Measurements from ENCODE around the gene SHROOM3. TPM values are rescaled to one million over a fixed set of nuclear protein-coding genes. Genes with fewer than 3 reads are reported as not detected.
"Not testable (repeated sequence)": the region's sequence is repeated elsewhere in the genome, so short reads cannot be mapped to it uniquely, and the experiment has no call there.

Gene SHROOM3
- polyA plus RNA-seq, 1 donor = 34.3 TPM

DNA sequence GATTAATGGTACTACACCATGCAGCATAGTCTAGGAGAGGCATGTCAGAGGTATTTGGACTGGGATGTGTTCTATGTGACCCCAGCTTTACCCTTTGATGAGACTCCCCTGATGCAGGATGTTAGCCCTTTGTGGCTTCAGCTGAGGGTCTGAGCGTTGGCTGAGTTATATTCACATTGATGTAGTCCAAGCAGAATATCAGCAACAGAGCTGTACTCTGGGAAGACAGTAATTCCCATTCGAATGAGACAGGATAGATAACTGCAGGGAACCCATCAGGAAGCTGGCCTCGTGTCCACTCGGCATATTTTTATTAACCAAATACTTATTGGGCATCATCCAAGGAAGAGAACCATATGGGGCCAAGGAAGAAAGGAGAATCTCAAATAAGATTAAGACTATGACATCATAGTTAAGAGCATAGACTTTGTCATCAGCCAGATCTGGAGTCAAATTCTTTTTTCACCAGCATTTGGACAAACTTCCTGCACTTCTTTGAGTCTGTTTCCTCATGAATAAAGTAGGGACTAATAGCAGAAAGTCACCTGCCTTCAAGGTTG, 264.8 kb downstream of the SHROOM3 start:
- DNase-seq = no peak

DNA sequence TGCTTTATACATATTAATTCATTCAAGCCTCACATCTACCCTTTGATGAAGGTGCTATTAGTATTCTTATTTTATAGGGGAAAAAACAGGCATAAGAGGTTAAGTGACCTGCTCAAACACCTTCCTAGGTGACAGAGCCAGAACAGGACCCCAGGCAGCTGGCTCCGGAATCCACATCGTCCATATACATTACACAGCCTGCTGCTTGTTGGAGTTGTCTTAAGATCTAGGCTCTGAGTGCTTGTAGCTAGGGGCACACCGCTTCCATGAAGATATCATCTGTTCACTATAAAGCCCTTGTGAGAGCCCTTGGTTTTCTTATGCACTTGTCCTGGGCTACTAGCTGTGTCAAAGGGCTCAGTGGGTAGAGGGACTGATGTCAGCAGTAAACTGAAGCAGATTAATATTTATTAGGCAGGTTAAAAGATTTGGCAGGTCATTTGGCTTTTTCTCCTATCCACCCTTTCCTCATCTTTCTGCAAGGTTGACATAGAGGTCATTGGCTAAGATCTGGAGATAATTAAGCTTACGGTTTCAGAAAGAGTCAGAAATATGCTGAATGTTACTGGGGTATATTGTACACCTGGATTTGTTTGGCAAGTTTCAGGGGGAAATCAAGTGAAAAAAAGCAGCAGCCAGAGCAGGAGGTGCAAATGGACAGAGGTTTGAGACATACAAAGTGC, 267.6 kb downstream of the SHROOM3 start:
- DNase-seq = no peak

DNA sequence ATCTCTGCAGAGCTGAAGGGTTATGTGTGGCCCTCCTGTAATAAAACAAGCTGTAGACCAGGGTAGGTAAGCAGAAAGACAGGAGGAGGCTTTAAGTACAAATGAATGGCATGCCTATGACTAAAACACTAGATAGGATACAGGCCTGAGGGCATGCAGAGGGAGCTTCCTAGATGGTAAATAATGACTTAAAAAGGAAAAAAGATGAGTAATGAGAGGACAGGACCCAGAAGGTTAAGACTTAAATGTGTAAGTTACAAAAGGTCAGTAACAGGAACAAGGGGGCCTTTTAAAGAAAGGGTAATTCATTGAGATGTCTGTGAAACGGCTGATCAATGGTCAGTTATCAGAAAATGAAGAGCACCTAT, 268.1 kb downstream of the SHROOM3 start:
- no peak for DNase-seq

- DNase-seq = no peak
These were observed 268.6 kb downstream of the SHROOM3 start for GRCh38 chr4:76703676-76704075.

GRCh38 chr4:76704133-76704881, 269.3 kb downstream of the SHROOM3 start:
- DNase-seq = no peak

DNA sequence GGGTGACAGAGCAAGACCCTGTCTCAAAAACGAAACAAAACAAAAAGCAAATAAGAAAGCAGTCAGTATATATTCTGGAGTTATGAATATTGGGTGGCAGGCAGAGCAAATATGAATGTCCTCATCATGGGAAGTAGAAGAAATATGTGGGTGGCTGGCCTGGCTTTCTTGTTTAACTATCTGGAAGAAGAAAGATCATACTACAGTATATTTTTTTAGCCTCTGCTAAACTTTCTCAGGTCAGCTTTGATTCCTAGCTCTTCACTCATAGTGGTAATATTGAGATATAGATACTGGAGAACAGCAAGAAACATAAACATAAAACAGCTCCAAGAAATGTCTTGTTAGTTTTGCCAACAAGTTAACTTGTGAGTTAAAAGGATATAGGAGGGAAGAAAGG, 270.4 kb downstream of the SHROOM3 start:
- DNase-seq = no peak

DNA sequence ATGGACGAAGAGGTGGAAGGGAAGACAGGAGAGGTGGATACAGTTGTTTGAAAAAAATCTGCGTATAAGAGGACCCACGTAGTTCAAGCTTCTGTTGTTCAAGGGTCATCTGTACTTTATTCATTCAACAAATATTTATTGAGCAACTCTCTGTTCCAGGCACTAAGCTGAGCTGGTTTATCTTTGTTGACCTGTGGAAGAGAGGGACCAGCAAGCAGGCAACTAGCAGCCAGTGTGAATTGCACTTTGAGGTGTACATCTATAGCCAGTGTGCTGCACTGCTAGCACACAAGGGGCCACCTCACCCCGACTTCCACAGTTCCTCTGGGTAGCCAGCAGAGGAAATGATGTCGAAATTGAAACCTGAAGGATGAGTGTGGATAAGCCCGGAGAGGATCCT, 271.6 kb downstream of the SHROOM3 start:
- no peak for DNase-seq

GRCh38 chr4:76708971-76709771, 274.1 kb downstream of the SHROOM3 start:
- DNase-seq = peak; percentile 53

DNA sequence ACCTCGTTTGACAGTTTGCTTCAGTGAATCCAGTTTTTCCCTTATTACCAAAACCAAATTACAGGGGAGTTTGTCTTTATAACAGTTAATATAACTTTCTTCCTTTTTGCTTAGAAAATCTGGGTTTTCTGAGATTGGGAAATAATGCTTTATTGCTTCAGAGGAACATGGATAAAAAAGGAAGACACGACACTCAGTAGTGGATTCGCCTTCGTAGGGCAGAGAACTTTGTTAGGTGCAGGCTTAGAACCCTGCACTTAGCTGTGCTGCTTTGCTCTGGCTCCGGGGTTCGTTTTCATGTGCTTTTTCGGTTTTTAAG, 274.7 kb downstream of the SHROOM3 start:
- no peak for DNase-seq

DNA sequence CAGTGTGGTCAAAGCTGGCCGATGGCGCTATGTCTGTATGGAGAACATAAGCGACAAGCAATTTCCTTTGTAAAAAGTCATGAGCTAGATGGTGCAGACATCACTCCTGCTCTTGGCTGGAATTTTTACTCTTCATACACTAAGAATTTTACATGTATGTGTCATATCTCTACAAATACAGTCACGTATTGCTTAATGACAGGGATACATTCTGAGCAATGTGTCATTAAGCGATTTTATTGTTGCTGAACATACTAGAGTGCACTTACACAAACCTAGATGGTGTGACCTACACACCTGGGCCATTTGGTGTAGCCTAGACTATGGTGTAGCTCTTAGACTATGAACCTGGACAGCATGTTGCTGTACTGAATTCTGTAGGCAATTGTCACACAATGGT, 277.5 kb downstream of the SHROOM3 start:
- DNase-seq = no peak

GRCh38 chr4:76714226-76714625, 279.2 kb downstream of the SHROOM3 start:
- DNase-seq = no peak

- no peak for DNase-seq
These were observed 281.0 kb downstream of the SHROOM3 start for GRCh38 chr4:76716020-76716419.

GRCh38 chr4:76716658-76717057, 281.6 kb downstream of the SHROOM3 start:
- DNase-seq = no peak

DNA sequence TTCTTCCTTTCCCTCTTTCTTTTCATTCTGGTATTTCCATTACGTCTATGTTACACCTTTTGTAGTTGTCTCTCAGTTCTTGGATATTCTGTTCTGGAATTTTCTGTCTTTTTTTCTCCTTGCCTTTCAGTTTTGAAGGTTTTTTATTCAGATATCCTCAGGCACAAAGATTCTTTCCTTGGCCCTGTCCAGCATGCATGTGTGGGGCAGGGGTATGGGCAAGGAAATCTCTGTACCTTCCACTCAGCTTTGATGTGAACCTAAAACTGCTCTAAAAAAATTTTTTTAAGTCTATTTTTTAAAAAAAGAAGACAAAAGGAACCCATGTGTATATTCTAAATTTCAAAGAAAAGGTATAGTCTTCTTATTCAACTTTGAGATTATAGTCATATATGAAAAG, 282.4 kb downstream of the SHROOM3 start:
- DNase-seq = no peak

DNA sequence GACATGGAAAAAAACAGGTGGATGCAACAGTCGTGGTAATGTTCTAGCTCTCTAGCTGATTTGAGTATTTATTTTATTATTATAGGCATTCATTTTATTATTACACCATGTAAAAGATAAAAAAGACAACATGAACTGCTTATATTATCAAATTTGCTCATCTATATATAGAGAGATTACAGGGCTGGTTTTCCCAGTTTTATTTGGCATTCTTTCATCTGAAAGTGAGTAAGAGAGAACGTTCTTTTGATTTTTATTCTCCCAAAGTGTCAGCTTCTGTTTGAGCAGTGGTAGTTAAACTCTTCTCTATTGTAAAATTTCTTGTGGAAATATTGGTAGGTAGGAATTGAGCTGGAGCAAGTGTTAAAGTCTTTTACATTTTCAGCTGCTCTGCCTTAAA, 283.0 kb downstream of the SHROOM3 start:
- no peak for DNase-seq

DNA sequence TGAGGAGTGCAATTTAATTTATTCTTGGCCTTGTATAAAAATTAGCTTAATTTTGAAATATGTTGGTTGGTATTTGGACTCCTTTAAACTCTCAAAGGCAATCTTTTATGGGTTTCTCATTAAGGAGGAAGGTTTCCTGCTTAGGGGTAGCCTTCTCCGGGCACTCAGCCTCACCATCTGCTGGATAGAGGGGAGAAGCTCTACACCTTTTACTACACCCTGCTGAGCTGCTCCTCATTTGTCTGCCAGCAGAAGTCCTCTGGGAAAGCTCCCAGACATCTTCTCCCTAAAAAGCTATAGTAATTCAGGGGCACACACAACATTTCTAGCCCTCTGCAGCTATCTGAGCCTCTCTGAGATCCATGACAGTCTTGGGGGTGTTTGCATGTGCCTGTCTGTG, 283.8 kb downstream of the SHROOM3 start:
- no peak for DNase-seq

DNA sequence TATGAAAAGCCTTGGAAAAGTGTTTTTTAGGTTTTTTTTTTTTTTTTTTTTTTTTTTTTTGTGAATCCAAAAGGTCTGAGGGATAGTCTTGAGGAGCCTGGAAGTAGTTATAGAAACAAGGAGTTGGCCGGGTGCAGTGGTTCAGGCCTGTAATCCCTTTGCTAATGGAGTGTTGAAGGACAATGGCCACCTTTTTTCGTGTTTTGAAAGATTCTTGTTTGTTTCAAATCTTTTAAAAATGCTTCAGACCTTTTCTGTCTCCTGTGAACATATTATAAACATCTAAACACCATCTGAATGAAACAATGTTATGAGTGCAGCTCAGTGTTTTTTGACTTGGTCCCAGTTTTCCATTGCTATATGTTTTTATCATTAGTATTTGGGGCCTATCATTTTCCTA, 285.1 kb downstream of the SHROOM3 start:
- DNase-seq = no peak

- not testable (repeated sequence) for DNase-seq
These were observed 287.1 kb downstream of the SHROOM3 start for GRCh38 chr4:76722146-76722545.

GRCh38 chr4:76722838-76723237, 287.8 kb downstream of the SHROOM3 start:
- no peak for DNase-seq

GRCh38 chr4:76723373-76723772, 288.3 kb downstream of the SHROOM3 start:
- no peak for DNase-seq

DNA sequence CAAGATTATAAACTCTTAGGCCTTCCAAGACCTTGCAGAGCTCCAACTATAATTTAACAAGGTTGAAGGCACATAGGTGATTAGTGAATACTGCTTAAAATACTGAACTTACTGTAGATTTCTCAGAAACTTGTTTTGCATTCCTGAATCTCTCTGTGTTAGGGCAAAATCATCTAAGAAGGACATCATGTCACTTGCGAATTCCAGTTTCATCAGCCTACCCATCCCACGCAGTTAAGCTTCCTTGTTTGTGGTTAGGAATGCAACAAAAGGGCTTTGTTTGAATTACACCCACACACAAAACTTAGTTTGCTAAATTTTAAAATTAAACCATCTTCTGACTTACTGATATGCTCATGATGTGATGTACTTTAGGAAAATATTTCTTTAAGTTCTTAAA, 288.9 kb downstream of the SHROOM3 start:
- no peak for DNase-seq

DNA sequence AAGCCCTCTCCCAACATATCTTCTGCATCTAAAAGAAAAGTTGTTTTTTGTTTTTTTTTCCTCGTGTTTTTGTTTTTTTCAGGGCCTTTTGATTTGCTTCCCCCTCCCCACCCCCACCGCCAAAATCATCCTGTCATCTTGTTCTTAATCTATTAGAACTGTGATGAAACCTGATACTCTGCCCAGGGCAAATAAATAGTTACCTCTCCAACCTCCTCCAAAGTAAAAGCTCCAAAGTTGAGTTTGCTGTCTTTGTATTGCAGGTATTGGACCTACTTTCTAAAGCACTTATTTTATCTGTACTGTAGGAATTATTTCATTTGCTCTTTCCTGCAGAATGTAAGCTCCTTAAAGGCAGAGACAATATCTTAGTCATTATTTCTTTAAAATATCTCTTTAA, 290.0 kb downstream of the SHROOM3 start:
- no peak for DNase-seq

- no peak for DNase-seq
These were observed 291.1 kb downstream of the SHROOM3 start for GRCh38 chr4:76726176-76726575.
